ENCODE measurements around the gene CSKMT.

GRCh38 chr11:62710001-62710345, 44.9 kb downstream of the CSKMT start:
- no peak for TF ChIP-seq CTCF (IDR thresholded peaks at IDR 0.05; ENCODE audit: low read length)
- TF ChIP-seq EZH2 (IDR thresholded peaks at IDR 0.05; ENCODE audit: borderline replicate concordance, low read length) = no peak

All from OCI-LY1 (cell line).